WI38 (cell line): Measurements from ENCODE around the gene LMCD1.

Experiments used
- H3K4me3 ChIP-seq: 2 replicates; pipeline ENCODE4 v1.5.1; 2011; ENCODE audit warnings: low read depth, mild to moderate bottlenecking, control low read depth, low read length
- TF ChIP-seq, protein P1 (sequence below): IDR thresholded peaks from 2 replicates; pipeline ENCODE4 v1.5.1; 2012; ENCODE audit warnings: low read depth, mild to moderate bottlenecking, control low read depth, low read length

LMCD1 gene

GRCh38 chr3:8597219-8597853 lies 95.7 kb downstream of the LMCD1 start:
- TF ChIP-seq, protein P1, sequence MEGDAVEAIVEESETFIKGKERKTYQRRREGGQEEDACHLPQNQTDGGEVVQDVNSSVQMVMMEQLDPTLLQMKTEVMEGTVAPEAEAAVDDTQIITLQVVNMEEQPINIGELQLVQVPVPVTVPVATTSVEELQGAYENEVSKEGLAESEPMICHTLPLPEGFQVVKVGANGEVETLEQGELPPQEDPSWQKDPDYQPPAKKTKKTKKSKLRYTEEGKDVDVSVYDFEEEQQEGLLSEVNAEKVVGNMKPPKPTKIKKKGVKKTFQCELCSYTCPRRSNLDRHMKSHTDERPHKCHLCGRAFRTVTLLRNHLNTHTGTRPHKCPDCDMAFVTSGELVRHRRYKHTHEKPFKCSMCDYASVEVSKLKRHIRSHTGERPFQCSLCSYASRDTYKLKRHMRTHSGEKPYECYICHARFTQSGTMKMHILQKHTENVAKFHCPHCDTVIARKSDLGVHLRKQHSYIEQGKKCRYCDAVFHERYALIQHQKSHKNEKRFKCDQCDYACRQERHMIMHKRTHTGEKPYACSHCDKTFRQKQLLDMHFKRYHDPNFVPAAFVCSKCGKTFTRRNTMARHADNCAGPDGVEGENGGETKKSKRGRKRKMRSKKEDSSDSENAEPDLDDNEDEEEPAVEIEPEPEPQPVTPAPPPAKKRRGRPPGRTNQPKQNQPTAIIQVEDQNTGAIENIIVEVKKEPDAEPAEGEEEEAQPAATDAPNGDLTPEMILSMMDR: no peak
- H3K4me3 ChIP-seq: no peak overlapping the region

GRCh38 chr3:8599146-8599545 lies 97.5 kb downstream of the LMCD1 start:
- no peak overlapping the region for H3K4me3 ChIP-seq
- TF ChIP-seq, protein P1: no peak

DNA sequence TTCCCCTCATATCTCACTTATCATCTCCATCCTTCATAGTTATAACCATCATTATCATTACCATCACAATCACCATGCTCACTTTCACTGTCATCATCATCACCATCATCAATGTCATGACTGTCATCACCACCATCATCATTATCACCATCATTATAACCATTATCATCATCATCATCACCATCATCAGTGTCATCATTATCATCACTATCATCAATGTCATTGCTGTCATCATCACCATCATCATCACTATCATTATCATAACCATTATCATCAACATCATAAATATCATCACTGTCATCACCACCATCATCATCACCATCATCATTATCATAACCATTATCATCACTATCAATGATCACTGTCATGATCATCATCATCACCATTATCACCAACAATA lies 98.8 kb downstream of the LMCD1 start:
- TF ChIP-seq, protein P1: no peak
- no peak overlapping the region for H3K4me3 ChIP-seq

- TF ChIP-seq, protein P1: no peak
- no peak overlapping the region for H3K4me3 ChIP-seq
Observed at GRCh38 chr3:8603115-8603710, 101.6 kb downstream of the LMCD1 start.

- TF ChIP-seq, protein P1: no peak
- no peak overlapping the region for H3K4me3 ChIP-seq
Observed at GRCh38 chr3:8604006-8604405, 102.4 kb downstream of the LMCD1 start.

- TF ChIP-seq, protein P1: no peak
- no peak overlapping the region for H3K4me3 ChIP-seq
Observed at GRCh38 chr3:8604988-8605387, 103.4 kb downstream of the LMCD1 start.

- no peak overlapping the region for H3K4me3 ChIP-seq
- TF ChIP-seq, protein P1: no peak
Observed at GRCh38 chr3:8606701-8607231, 105.1 kb downstream of the LMCD1 start.
